Measurements from ENCODE around the gene ASIC1.

Gene ASIC1

DNA sequence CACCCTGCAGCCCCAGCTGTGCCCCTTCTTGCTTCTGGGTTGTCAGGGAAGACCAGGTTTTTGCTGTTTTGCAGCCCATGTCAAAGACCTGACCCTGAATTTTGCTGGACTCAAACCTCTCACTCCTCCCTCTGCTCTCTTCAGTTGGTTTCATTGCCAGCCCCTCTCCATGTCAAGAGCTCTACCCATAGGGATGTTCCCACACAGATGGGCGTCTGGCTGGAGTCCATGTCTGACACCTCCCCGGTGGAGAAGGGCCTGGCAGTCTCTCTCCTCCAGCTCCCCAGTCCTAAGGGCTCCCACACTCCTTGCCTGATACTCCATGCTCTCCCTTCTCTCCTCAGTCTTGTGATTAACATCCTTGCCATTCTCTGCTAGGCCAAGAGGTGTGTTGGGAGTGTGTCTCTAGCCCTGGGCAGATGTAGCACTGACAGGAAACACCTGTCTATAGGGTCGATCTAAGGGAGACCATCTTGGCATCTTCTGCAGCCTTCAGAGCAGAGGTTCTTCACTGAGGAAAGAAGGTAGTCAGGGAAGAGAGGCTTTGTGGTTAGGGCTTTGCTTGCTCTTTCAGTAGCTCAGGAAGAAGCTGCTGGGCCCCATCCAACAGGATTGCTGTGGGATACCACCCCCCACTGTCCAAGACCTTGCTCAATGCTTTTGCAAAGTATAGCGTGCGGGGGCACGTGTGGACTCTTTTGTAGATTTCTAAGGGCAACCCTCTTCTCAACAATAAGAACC is 4.7 kb downstream of the ASIC1 start:
- DNase-seq (ENCODE audit: low spot score), result no peak

DNA sequence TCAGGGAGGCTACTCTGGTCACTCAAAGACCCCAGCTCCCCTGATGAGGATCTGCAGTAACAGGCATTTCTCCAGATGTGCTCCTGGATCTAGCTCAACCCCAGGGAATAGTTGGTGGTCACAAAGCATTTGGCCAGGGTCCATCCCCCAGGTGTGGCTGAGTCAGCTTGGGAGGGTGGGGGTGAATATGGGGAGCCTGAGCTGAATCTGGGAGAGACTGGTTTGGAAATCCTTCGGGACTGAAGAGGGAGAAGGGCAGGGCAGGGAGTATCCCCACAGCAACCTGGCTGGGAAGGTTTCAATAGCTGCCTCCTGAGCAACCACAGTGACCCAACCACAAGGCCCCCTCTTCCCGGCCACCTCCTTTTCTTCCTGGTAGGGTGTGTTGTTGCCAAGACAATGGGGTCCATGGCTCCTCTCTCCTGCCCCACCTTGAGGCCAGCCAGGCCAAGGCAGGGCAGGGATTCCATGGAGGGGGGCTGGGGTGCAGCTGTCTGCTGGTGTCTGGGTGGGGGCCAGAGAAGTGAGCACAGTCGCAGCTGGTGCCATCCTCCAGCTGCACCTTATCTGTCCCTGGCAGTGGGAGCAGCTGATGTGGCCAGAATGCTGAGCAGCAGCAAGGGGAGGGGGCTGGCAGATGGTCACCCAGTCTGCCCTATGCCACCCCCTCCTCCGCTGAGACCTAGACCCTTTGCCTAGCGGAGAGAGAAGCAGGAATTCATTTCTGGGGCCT is 5.5 kb downstream of the ASIC1 start:
- no peak for DNase-seq (ENCODE audit: low spot score)

GRCh38 chr12:50065726-50066310 is 8.4 kb downstream of the ASIC1 start:
- DNase-seq (ENCODE audit: low spot score), result no peak

DNA sequence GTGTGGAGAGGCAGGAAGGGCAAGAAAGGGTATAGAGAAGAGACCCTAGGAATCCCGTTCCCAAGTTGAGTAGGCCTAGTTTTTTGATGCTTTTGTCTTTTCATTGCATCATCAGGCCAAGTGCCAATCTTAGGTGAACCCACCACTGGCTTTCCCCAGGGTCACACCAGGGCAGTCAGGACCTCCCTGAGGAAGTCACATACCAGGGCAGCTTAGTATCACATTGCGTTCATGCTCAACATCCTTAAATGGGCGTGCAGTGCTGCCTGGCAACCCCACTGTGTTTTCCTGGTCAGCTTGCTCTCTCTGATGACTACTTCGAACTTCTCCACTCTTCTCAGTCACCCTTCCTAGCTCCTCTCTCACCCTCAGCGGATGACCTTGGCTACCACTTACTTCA is 9.0 kb downstream of the ASIC1 start:
- peak; percentile 63 for DNase-seq (ENCODE audit: low spot score)

GRCh38 chr12:50069069-50069468 is 11.7 kb downstream of the ASIC1 start:
- DNase-seq (ENCODE audit: low spot score), result no peak

GRCh38 chr12:50069539-50069938 is 12.1 kb downstream of the ASIC1 start:
- no peak for DNase-seq (ENCODE audit: low spot score)

GRCh38 chr12:50070314-50071060 is 13.1 kb downstream of the ASIC1 start:
- peak; percentile 89 for DNase-seq (ENCODE audit: low spot score)

GRCh38 chr12:50072198-50072907 is 15.0 kb downstream of the ASIC1 start:
- no peak for DNase-seq (ENCODE audit: low spot score)

DNA sequence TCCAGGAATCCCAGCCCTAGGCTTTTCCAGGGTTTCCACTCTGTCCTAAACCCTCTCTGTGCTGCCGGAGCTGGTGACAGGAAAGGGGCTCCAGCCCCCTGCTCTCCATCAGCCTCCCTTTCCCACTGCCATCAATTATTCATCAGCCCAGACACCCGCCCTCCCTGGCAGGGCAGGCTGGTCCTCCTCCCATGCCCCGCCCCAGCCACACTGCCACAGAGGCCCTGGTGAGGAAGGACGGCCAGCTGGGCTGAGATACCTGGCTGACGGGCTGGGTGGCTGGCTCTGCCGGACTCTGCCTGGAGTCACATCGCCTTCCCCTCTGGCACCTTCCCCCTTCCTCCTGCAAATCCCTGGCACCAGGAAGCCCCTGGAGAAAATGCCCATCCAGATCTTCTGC is 15.8 kb downstream of the ASIC1 start:
- no peak for DNase-seq (ENCODE audit: low spot score)

DNA sequence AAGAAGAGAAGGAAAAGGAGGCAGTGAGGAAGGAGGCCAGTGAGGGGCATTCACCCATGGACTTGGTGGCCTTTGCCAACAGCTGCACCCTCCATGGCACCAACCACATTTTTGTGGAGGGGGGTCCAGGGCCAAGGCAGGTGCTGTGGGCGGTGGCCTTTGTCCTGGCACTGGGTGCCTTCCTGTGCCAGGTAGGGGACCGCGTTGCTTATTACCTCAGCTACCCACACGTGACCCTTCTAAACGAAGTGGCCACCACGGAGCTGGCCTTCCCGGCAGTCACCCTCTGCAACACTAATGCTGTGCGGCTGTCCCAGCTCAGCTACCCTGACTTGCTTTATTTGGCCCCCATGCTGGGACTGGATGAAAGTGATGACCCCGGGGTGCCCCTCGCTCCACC is 16.3 kb downstream of the ASIC1 start:
- DNase-seq (ENCODE audit: low spot score), result no peak

GRCh38 chr12:50074936-50075807 is 17.8 kb downstream of the ASIC1 start:
- peak; percentile 93 for DNase-seq (ENCODE audit: low spot score)

GRCh38 chr12:50075808-50076170 is 18.4 kb downstream of the ASIC1 start:
- no peak for DNase-seq (ENCODE audit: low spot score)

GRCh38 chr12:50077099-50077498 is 19.7 kb downstream of the ASIC1 start:
- no peak for DNase-seq (ENCODE audit: low spot score)

DNA sequence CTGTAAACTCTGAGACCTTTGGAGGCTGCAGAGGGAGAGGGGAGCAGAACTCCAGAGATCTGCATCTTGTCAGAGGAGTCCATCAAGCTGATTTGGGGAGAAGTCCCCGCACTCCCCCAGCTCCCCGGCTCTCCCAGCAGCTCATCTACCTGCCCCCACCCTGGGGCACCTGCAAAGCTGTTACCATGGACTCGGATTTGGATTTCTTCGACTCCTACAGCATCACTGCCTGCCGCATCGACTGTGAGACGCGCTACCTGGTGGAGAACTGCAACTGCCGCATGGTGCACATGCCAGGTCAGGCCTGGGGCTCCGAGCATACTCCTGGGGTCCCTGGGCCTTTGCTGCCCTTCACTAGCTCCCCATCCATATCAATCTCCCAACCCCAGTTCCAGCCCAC is 20.9 kb downstream of the ASIC1 start:
- no peak for DNase-seq (ENCODE audit: low spot score)

- no peak for DNase-seq (ENCODE audit: low spot score)
Observed at GRCh38 chr12:50079771-50080170, 22.4 kb downstream of the ASIC1 start.

DNA sequence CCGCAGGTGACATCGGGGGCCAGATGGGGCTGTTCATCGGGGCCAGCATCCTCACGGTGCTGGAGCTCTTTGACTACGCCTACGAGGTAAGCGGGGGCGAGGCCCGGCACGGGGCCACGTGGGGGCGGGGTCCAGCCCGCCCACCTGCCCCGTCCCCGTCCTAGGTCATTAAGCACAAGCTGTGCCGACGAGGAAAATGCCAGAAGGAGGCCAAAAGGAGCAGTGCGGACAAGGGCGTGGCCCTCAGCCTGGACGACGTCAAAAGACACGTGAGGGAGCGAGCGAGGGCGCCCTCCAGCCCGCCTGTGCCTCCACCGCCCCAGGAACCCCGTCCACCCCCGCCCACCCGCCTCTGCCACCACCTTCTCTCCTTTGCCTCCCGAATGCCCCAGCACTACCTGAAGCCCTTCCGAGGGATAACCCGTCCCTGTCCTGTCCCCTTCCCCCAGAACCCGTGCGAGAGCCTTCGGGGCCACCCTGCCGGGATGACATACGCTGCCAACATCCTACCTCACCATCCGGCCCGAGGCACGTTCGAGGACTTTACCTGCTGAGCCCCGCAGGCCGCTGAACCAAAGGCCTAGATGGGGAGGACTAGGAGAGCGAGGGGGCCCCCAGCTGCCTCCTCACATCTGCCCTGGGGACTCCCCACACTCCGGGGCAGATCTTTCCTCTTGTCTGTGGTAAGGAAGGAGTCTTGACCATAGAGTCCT is 23.9 kb downstream of the ASIC1 start:
- DNase-seq (ENCODE audit: low spot score), result no peak

GRCh38 chr12:50082644-50083043 is 25.2 kb downstream of the ASIC1 start:
- DNase-seq (ENCODE audit: low spot score), result no peak

DNA sequence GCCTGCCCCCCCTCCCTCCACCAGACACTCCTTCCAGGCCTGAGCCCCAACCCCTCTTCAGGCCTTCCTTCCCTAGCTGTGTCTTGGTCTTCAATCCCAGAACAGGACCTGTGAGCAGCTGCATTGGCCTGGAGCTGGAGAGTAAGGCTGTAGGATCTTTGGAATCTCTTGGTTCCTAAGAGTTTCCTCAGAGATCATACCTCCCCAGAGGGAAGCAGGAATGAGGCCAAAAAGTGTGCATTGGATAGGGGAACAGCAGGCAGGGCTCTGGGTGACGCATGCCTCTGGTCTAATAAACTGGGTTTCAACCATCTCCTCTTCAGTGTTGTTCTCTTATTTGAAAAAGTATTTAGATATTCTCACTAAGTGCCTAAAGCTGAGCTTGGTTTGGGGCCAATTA is 25.9 kb downstream of the ASIC1 start:
- DNase-seq (ENCODE audit: low spot score), result no peak

- DNase-seq (ENCODE audit: low spot score), result peak; percentile 33
Observed at GRCh38 chr12:50084409-50084774, 27.0 kb downstream of the ASIC1 start.

All from GM03348 (cell line).